OCI-LY1 (cell line): ENCODE measurements around the gene UTP15.

Experiments
- H2AFZ ChIP-seq: fragments of 200-600 bp; sonication (generic), shearing (Covaris generic); 2 replicates; pipeline ENCODE4 v1.6.0; 2014; ENCODE audit warnings: antibody characterized with exemption, mild to moderate bottlenecking, low read length
- H3F3A ChIP-seq: fragments of 200-600 bp; sonication (generic), shearing (Covaris generic); 2 replicates; pipeline ENCODE4 v1.6.0; 2014; ENCODE audit warnings: mild to moderate bottlenecking, antibody characterized with exemption, low read length, moderate library complexity; ENCODE audit not compliant: insufficient read depth
- H3K27ac ChIP-seq: fragments of 200-600 bp; sonication (generic); 2 replicates; pipeline ENCODE4 v1.5.1; 2014; ENCODE audit warnings: low read length, mixed run types, mild to moderate bottlenecking, low read depth; ENCODE audit not compliant: poor library complexity, severe bottlenecking
- H3K27me3 ChIP-seq: fragments of 200-600 bp; sonication (generic); 2 replicates; pipeline ENCODE4 v1.6.0; 2014; ENCODE audit warnings: antibody characterized with exemption, mild to moderate bottlenecking, low read length, moderate library complexity; ENCODE audit not compliant: insufficient read depth
- H3K36me3 ChIP-seq: fragments of 200-600 bp; sonication (generic); 2 replicates; pipeline ENCODE4 v1.6.1; 2014; ENCODE audit warnings: mild to moderate bottlenecking, antibody characterized with exemption, low read length, moderate library complexity, mixed read lengths; ENCODE audit not compliant: insufficient read depth
- H3K4me1 ChIP-seq: fragments of 200-600 bp; sonication (generic); 2 replicates; pipeline ENCODE4 v1.5.1; 2014; ENCODE audit warnings: mild to moderate bottlenecking, low read length, moderate library complexity; ENCODE audit not compliant: insufficient read depth, severe bottlenecking
- H3K4me2 ChIP-seq: fragments of 200-600 bp; sonication (generic), shearing (Covaris generic); 2 replicates; pipeline ENCODE4 v1.6.1; 2014; ENCODE audit warnings: low read length
- H3K4me3 ChIP-seq: fragments of 200-600 bp; sonication (generic); 2 replicates; pipeline ENCODE4 v1.5.1; 2014; ENCODE audit warnings: low read length, low read depth, mild to moderate bottlenecking, mixed read lengths; ENCODE audit not compliant: poor library complexity, severe bottlenecking
- H3K79me2 ChIP-seq: fragments of 200-600 bp; shearing (Covaris generic); 2 replicates; pipeline ENCODE4 v1.6.1; 2016; ENCODE audit warnings: mixed run types, low read length, mixed read lengths; ENCODE audit not compliant: insufficient read depth
- H3K9ac ChIP-seq: fragments of 200-600 bp; sonication (generic), shearing (Covaris generic); 2 replicates; pipeline ENCODE4 v1.6.1; 2014; ENCODE audit warnings: mild to moderate bottlenecking, low read length, mixed read lengths
- H3K9me2 ChIP-seq: fragments of 200-600 bp; sonication (generic), shearing (Covaris generic); 2 replicates; pipeline ENCODE4 v1.6.1; 2014; ENCODE audit warnings: low read depth, mild to moderate bottlenecking, low read length, mixed read lengths
- H3K9me3 ChIP-seq: fragments of 200-600 bp; shearing (Covaris generic); 2 replicates; pipeline ENCODE4 v1.6.1; 2014; ENCODE audit warnings: low read length, mixed read lengths
- H4K20me1 ChIP-seq: fragments of 200-600 bp; sonication (generic), shearing (Covaris generic); 2 replicates; pipeline ENCODE4 v1.6.0; 2016; ENCODE audit warnings: mild to moderate bottlenecking, low read length; ENCODE audit not compliant: insufficient read depth
- EZH2 ChIP-seq: fragments of 200-600 bp; sonication (generic), shearing (Covaris generic); IDR thresholded peaks from 2 replicates; pipeline ENCODE4 v1.8.0; 2017; ENCODE audit warnings: borderline replicate concordance, mixed run types, mild to moderate bottlenecking, antibody characterized with exemption, low read length, moderate library complexity, mixed read lengths
- TF ChIP-seq, protein P1 (sequence below): fragments of 200-600 bp; sonication (generic), shearing (Covaris generic); IDR thresholded peaks from 2 replicates; pipeline ENCODE4 v1.5.1; 2017; ENCODE audit warnings: mild to moderate bottlenecking, antibody characterized with exemption, low read length, moderate library complexity, mixed read lengths

The UTP15 gene

DNA sequence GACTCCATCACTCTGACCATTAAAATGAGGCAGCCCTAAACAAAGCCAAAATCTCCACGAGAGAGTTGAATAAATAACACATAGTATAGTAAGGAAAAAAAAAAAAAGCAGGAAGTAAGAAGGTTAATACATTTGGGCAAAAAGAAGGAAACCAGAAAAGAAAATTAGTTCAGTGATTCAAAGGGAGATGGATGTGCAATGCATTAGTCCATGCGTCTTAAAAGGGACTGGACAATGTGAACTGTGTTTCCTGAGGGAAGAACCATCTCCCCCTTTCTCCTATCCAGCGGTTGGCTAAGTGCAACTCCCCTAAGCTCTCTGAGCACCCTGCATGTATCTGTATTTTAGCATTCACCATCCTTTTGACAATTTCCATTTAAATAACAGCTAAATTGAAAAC, 1.5 kb upstream of the UTP15 start:
- no peak overlapping the region for H2AFZ ChIP-seq

DNA sequence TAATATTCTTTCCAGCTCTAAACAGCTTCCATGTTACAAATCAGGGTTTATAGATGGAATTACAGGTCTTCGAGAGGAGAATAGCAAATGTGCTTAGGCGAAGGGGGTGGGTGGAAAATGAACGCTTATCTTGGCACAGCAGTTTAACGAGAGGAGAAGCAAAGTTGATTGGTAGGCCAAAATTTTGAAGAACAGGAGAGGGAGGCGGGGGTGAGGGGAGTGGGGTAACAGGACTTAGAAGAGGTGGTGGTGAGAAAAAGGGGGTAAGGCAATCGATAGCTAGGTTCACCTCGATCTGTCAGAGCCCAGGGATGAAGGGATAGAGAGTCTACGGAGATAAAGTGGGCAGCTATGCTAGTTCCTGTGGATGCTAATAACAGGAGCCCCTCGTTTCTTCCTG, 868 bp upstream of the UTP15 start:
- Histone ChIP-seq H3K4me1 (peaks cover 36% of the 10 kb centered on the region), H3K79me2 (peaks cover 39% of the 10 kb centered on the region), H3K36me3 (peaks cover 21% of the 10 kb centered on the region; the same call in 1 of the 2 replicates), H3K9me2 (no peaks in the 10 kb centered on the region), H3K27me3 (no peaks in the 10 kb centered on the region), H2AFZ (no peak overlapping the region), H3K9me3 (no peaks in the 10 kb centered on the region), H3K4me2 (peak overlapping the region; percentile 86), H3F3A (no peaks in the 10 kb centered on the region), H3K27ac (peak overlapping the region; percentile 65), H3K9ac (peak overlapping the region; percentile 92), H4K20me1 (no peaks in the 10 kb centered on the region), H3K4me3 (peak overlapping the region; percentile 96)
- no peak for TF ChIP-seq EZH2
- TF ChIP-seq, protein P1, sequence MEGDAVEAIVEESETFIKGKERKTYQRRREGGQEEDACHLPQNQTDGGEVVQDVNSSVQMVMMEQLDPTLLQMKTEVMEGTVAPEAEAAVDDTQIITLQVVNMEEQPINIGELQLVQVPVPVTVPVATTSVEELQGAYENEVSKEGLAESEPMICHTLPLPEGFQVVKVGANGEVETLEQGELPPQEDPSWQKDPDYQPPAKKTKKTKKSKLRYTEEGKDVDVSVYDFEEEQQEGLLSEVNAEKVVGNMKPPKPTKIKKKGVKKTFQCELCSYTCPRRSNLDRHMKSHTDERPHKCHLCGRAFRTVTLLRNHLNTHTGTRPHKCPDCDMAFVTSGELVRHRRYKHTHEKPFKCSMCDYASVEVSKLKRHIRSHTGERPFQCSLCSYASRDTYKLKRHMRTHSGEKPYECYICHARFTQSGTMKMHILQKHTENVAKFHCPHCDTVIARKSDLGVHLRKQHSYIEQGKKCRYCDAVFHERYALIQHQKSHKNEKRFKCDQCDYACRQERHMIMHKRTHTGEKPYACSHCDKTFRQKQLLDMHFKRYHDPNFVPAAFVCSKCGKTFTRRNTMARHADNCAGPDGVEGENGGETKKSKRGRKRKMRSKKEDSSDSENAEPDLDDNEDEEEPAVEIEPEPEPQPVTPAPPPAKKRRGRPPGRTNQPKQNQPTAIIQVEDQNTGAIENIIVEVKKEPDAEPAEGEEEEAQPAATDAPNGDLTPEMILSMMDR: no peak

More for the DNA sequence above, 1.5 kb upstream of the UTP15 start:
- H3K4me3 ChIP-seq: peak overlapping the region; percentile 96
- no peaks in the 10 kb centered on the region for H3K27me3 ChIP-seq
- H3F3A ChIP-seq: no peaks in the 10 kb centered on the region
- peak overlapping the region; percentile 86 for H3K4me2 ChIP-seq
- TF ChIP-seq, protein P1: no peak
- no peak for TF ChIP-seq EZH2
- H3K36me3 ChIP-seq: peaks cover 16% of the 10 kb centered on the region; the same call in 1 of the 2 replicates
- H3K79me2 ChIP-seq: peaks cover 39% of the 10 kb centered on the region
- H3K4me1 ChIP-seq: peaks cover 36% of the 10 kb centered on the region
- no peak overlapping the region for H3K27ac ChIP-seq
- no peaks in the 10 kb centered on the region for H4K20me1 ChIP-seq
- peak overlapping the region; percentile 92 for H3K9ac ChIP-seq
- no peaks in the 10 kb centered on the region for H3K9me2 ChIP-seq
- H3K9me3 ChIP-seq: no peaks in the 10 kb centered on the region

DNA sequence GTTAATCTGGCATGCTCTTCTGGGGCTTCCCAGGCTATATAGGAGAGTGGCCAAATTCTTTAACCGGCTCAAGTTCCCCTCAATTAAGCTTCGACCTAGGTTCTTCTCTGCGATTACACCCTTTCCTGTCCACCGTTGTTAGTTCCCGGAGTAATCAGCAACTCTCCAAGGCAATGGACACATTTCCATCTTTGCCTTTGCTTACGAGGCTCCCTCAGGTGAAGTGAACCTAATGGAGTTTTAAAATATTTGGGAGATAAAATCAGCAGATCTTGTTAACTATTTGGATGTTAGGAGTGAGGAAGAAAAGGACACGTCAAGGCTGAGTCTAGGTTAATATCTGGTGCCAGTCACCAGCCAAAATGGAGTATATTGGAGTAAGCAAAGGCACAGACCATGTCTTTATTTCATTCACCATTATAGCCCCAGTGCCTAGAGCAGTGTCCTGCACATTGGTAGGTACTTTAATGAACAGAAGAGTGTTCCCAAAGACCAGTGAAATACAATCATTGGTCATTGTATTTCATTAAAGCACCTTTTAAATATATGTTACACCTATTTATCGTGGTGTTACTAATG, 515 bp downstream of the UTP15 start:
- H3K79me2 ChIP-seq: peaks cover 39% of the 10 kb centered on the region
- TF ChIP-seq, protein P1: no peak
- no peak for TF ChIP-seq EZH2

More for the DNA sequence above, 515 bp downstream of the UTP15 start:
- Histone ChIP-seq H3K4me3 (peak overlapping the region; percentile 96), H3K36me3 (peaks cover 28% of the 10 kb centered on the region), H3K27ac (no peak overlapping the region), H4K20me1 (no peaks in the 10 kb centered on the region), H3K9ac (peak overlapping the region; percentile 92), H3K4me1 (peaks cover 36% of the 10 kb centered on the region), H3K4me2 (peak overlapping the region; percentile 86), H3K27me3 (no peaks in the 10 kb centered on the region), H3F3A (no peaks in the 10 kb centered on the region), H3K9me2 (no peaks in the 10 kb centered on the region), H3K9me3 (no peaks in the 10 kb centered on the region), H2AFZ (no peak overlapping the region)
